BJ (cell line): Measurements from ENCODE around the gene APBA2. TPM values are rescaled to one million over a fixed set of nuclear protein-coding genes. Genes with fewer than 3 reads are reported as not detected.

Source experiments
- CTCF ChIA-PET: fragments of 350-600 bp; formaldehyde crosslinking; extraction: SDS; loops from one replicate; lab custom pipeline; 2021; ENCODE audit warnings: antibody characterized with exemption, inconsistent platforms; lab: Yijun Ruan, JAX
- POLR2A ChIA-PET: fragments of 300-600 bp; sonication (Branson Sonifier 250); formaldehyde crosslinking; extraction: SDS; loops from one replicate; lab custom pipeline; 2021; ENCODE audit warnings: antibody characterized with exemption; lab: Charles Lee
- DNase-seq: peaks from one replicate; pipeline ENCODE4 v3.0.0-alpha.2; 2011; ENCODE audit warnings: low read depth
- H3K27me3 ChIP-seq: 2 replicates; pipeline ENCODE4 v1.6.0; 2011; ENCODE audit warnings: low read length; ENCODE audit not compliant: control insufficient read depth, insufficient read depth
- H3K36me3 ChIP-seq: 2 replicates; pipeline ENCODE4 v1.5.1; 2011; ENCODE audit warnings: low read length; ENCODE audit not compliant: control insufficient read depth, insufficient read depth
- H3K4me3 ChIP-seq: 2 replicates; pipeline ENCODE4 v1.5.1; 2011; ENCODE audit warnings: low read depth, mild to moderate bottlenecking, control low read depth, low read length
- CTCF ChIP-seq: IDR thresholded peaks from 2 replicates; pipeline ENCODE4 v1.5.1; 2011; ENCODE audit warnings: low read depth, mild to moderate bottlenecking, control low read depth, inconsistent platforms, low read length, moderate library complexity; ENCODE audit not compliant: insufficient read depth
- polyA plus RNA-seq: library from polyadenylated mRNA; depleted of rRNA; stranded (reverse); fragments of >200 nt; gene quantifications from 2 replicates; pipeline ENCODE4 v1.2.3, GENCODE V29; 2011

APBA2 gene
- polyA plus RNA-seq, 1 experiment = 15.1 TPM

GRCh38 chr15:28891588-28891987, 5.8 kb downstream of the APBA2 start:
- H3K4me3 ChIP-seq = no peak overlapping the region
- ChIA-PET POLR2A (no interaction called here), CTCF (interaction anchor here (0.7 kb wide), 1 partner anchor 8 kb away, joined by 3 read pairs; no protein-coding TSS in a partner anchor)
- no peak for TF ChIP-seq CTCF
- no peaks in the 10 kb centered on the region for H3K36me3 ChIP-seq
- H3K27me3 ChIP-seq = no peaks in the 10 kb centered on the region
- no peak for DNase-seq

GRCh38 chr15:28892789-28893610, 7.2 kb downstream of the APBA2 start:
- peak; percentile 23 for DNase-seq
- CTCF ChIA-PET = no interaction called here

GRCh38 chr15:28894631-28895030, 8.9 kb downstream of the APBA2 start:
- Histone ChIP-seq H3K36me3 (peaks cover 1% of the 10 kb centered on the region; the same call in 1 of the 2 replicates), H3K4me3 (no peak overlapping the region), H3K27me3 (no peaks in the 10 kb centered on the region)
- POLR2A ChIA-PET = no interaction called here
- CTCF ChIA-PET = interaction anchor here (1.2 to 1.5 kb wide), 2 partner anchors 9 to 11 kb away, joined by 3 read pairs; no protein-coding TSS in a partner anchor
- TF ChIP-seq CTCF = no peak
- no peak for DNase-seq

More at GRCh38 chr15:28892789-28893610, 7.2 kb downstream of the APBA2 start:
- Histone ChIP-seq H3K27me3 (no peaks in the 10 kb centered on the region), H3K36me3 (no peaks in the 10 kb centered on the region; the same call in 1 of the 2 replicates), H3K4me3 (no peak overlapping the region)
- TF ChIP-seq CTCF = no peak
- POLR2A ChIA-PET = no interaction called here

- H3K4me3 ChIP-seq = no peak overlapping the region
- no peak for TF ChIP-seq CTCF
- peaks cover 1% of the 10 kb centered on the region; the same call in 1 of the 2 replicates for H3K36me3 ChIP-seq
- POLR2A ChIA-PET = no interaction called here
- no peak for DNase-seq
- no peaks in the 10 kb centered on the region for H3K27me3 ChIP-seq
- CTCF ChIA-PET = interaction anchor here (1.0 to 1.2 kb wide), 2 partner anchors 9 to 52 kb away, joined by 3 read pairs; no protein-coding TSS in a partner anchor
Measured at GRCh38 chr15:28895146-28895545, 9.4 kb downstream of the APBA2 start.

- H3K4me3 ChIP-seq = no peak overlapping the region
- ChIA-PET POLR2A (no interaction called here), CTCF (interaction anchor here (1.0 kb wide), 1 partner anchor 51 kb away, joined by 3 read pairs; no protein-coding TSS in a partner anchor)
- H3K36me3 ChIP-seq = peaks cover 1% of the 10 kb centered on the region; the same call in 1 of the 2 replicates
- H3K27me3 ChIP-seq = no peaks in the 10 kb centered on the region
- DNase-seq = no peak
- TF ChIP-seq CTCF = no peak
Measured at GRCh38 chr15:28895566-28895965, 9.8 kb downstream of the APBA2 start.
